Measurements from ENCODE around the gene CIB2. TPM values are rescaled to one million over a fixed set of nuclear protein-coding genes. Genes with fewer than 3 reads are reported as not detected.
A peak's percentile ranks its signal among the peaks of the same experiment; 100 is the strongest.

The CIB2 gene
- total and polyA plus RNA-seq, 2 donors (not counting 1 experiment from before 2014, with no cell fraction given) = 0.97 to 3.2 TPM

DNA sequence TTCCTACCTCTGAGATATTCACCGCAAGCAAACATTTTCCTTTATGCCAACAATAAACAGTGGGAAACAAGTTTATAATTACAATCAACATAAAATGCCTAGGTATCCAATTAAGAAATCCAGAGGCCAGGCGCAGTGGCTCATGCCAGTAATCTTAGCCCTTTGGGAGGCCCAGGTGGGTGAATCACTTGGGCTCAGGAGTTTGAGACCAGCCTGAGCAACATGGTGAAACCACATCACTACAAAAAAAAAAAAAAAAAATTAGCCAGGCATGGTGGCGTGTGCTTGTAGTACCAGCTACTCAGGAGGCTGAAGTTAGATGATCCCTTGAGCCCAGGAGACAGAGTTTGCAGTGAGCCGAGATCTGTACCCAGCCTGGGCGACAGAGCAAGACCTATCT is 71.0 kb downstream of the CIB2 start:
- Mint-ChIP-seq H3K27me3 (no peaks in the 10 kb centered on the region), H3K27ac (no peak overlapping the region), H3K9me3 (ENCODE audit: insufficient read depth) (no peaks in the 10 kb centered on the region), H3K4me3 (no peak overlapping the region), H3K4me1 (peaks cover 59% of the 10 kb centered on the region)
- ChIA-PET CTCF (interaction anchor here (2.0 to 5.0 kb wide), 3 partner anchors 9 to 48 kb away, joined by 5 to 19 read pairs (median 11); no protein-coding TSS in a partner anchor), POLR2A (no interaction called here)
- no peak for TF ChIP-seq EZH2 (IDR thresholded peaks at IDR 0.05; ENCODE audit: borderline replicate concordance, insufficient read depth, low read depth, low read length, poor library complexity, severe bottlenecking)
- TF ChIP-seq, protein P1, sequence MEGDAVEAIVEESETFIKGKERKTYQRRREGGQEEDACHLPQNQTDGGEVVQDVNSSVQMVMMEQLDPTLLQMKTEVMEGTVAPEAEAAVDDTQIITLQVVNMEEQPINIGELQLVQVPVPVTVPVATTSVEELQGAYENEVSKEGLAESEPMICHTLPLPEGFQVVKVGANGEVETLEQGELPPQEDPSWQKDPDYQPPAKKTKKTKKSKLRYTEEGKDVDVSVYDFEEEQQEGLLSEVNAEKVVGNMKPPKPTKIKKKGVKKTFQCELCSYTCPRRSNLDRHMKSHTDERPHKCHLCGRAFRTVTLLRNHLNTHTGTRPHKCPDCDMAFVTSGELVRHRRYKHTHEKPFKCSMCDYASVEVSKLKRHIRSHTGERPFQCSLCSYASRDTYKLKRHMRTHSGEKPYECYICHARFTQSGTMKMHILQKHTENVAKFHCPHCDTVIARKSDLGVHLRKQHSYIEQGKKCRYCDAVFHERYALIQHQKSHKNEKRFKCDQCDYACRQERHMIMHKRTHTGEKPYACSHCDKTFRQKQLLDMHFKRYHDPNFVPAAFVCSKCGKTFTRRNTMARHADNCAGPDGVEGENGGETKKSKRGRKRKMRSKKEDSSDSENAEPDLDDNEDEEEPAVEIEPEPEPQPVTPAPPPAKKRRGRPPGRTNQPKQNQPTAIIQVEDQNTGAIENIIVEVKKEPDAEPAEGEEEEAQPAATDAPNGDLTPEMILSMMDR (IDR thresholded peaks at IDR 0.05) = no peak
- Histone ChIP-seq H3K79me2 (ENCODE audit: control insufficient read depth, insufficient read depth, low read length) (peaks cover 79% of the 10 kb centered on the region), H3K9me3 (ENCODE audit: control extremely low read depth in 1 of 3, control insufficient read depth in 2 of 3, insufficient read depth in 1 of 3, low read length in 2 of 3) (no peaks in the 10 kb centered on the region), H3K27me3 (replicated peaks in 1 of 4; ENCODE audit: control extremely low read depth in 1 of 4, control insufficient read depth in 3 of 4, insufficient read depth in 4 of 4, low read length in 3 of 4) (peaks cover 0 to 8% (median 0%) of the 10 kb centered on the region in 4 experiments), H2AFZ (ENCODE audit: insufficient read depth, low read depth, low read length, poor library complexity, severe bottlenecking) (no peak overlapping the region), H3K9ac (ENCODE audit: low read length) (no peak overlapping the region), H3K4me2 (replicated peaks; ENCODE audit: low read depth, low read length, poor library complexity, severe bottlenecking) (no peak overlapping the region), H3K4me3 (ENCODE audit: control extremely low read depth in 1 of 5, extremely low read depth in 1 of 5, insufficient read depth in 1 of 5, low read depth in 2 of 5, low read length in 4 of 5) (no peak overlapping the region), H3K4me1 (ENCODE audit: control insufficient read depth in 2 of 2, insufficient read depth in 2 of 2, low read length in 2 of 2) (peaks cover 59 to 60% of the 10 kb centered on the region in 2 donors), H4K20me1 (ENCODE audit: control insufficient read depth, insufficient read depth, low read length, poor library complexity, severe bottlenecking) (peaks cover 8% of the 10 kb centered on the region), H3K27ac (ENCODE audit: low read length in 2 of 2) (no peak overlapping the region), H3K36me3 (replicated peaks in 1 of 2; ENCODE audit: control extremely low read depth in 1 of 2, control insufficient read depth in 1 of 2, extremely low read depth in 1 of 2, insufficient read depth in 2 of 2, low read length in 1 of 2) (no peaks in the 10 kb centered on the region)
- intact Hi-C loops (cut with micrococcal nuclease) = loop anchor here (5.0 kb wide), 1 partner anchor 43 kb away; no protein-coding TSS in a partner anchor
- ATAC-seq (ENCODE audit: low read depth) (no peak), DNase-seq (no peak)
- WGBS (ENCODE audit: insufficient coverage) = 72% methylated on average over 4 of the region's 5 CpGs

DNA sequence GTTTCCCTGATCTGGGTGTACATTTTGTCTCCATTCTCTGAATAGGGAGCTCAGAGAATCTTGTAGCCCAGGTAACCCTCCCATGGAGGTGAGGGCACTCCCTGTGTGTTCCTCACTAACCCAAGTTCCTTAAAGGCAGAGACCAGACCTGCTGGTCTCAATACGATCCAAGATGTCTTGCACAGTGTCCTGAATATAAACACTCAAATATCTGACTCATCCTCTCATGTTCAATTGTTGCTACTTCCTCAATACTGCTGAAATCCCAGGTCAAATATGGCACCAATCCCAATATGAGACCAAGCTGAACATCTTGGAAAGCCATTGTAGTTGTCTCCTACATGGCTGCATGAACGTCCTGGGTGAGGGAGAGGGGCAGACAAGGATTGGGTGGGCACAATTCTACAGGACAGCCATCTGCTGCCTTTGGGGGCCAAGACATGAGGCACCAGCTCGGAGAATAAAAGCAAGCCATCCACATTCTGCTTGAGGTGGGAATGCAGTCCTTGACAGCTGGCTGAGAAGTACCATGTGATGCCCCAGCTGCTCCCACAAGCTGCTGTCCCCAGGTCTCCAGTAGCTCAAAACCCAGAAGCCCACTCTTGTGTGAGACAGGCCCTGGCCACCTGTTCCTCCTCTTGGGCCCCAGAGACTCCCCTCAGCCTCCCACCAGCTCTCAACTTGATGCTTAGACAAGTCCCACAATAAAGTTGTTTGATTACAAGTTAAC is 72.0 kb downstream of the CIB2 start:
- ChIA-PET CTCF (interaction anchor here (0.7 to 5.0 kb wide), 5 partner anchors 9 to 99 kb away, joined by 3 to 19 read pairs (median 5); no protein-coding TSS in a partner anchor), POLR2A (interaction anchor here (0.9 kb wide), 1 partner anchor 13 kb away, joined by 3 read pairs; no protein-coding TSS in a partner anchor)
- Mint-ChIP-seq H3K27ac (peak overlapping the region; percentile 60), H3K27me3 (no peaks in the 10 kb centered on the region), H3K4me1 (peaks cover 63% of the 10 kb centered on the region), H3K9me3 (ENCODE audit: insufficient read depth) (no peaks in the 10 kb centered on the region), H3K4me3 (no peak overlapping the region)
- H3K27ac ChIP-seq (ENCODE audit: low read length in 2 of 2) = no peak overlapping the region
- TF ChIP-seq, protein P1 (IDR thresholded peaks at IDR 0.05) = no peak
- no peak for TF ChIP-seq EZH2 (IDR thresholded peaks at IDR 0.05; ENCODE audit: borderline replicate concordance, insufficient read depth, low read depth, low read length, poor library complexity, severe bottlenecking)
- H3K9me3 ChIP-seq (ENCODE audit: control extremely low read depth in 1 of 3, control insufficient read depth in 2 of 3, insufficient read depth in 1 of 3, low read length in 2 of 3) = no peaks in the 10 kb centered on the region
- peaks cover 54 to 55% of the 10 kb centered on the region in 2 donors for H3K4me1 ChIP-seq (ENCODE audit: control insufficient read depth in 2 of 2, insufficient read depth in 2 of 2, low read length in 2 of 2)
- WGBS (ENCODE audit: insufficient coverage) = 49% methylated on average over 3 of the region's 3 CpGs
- peaks cover 4% of the 10 kb centered on the region for H4K20me1 ChIP-seq (ENCODE audit: control insufficient read depth, insufficient read depth, low read length, poor library complexity, severe bottlenecking)
- no peak overlapping the region for H3K4me3 ChIP-seq (ENCODE audit: control extremely low read depth in 1 of 5, extremely low read depth in 1 of 5, insufficient read depth in 1 of 5, low read depth in 2 of 5, low read length in 4 of 5)
- peaks cover 0 to 8% (median 0%) of the 10 kb centered on the region in 4 experiments for H3K27me3 ChIP-seq (replicated peaks in 1 of 4; ENCODE audit: control extremely low read depth in 1 of 4, control insufficient read depth in 3 of 4, insufficient read depth in 4 of 4, low read length in 3 of 4)
- DNase-seq (no peak), ATAC-seq (ENCODE audit: low read depth) (no peak)
- H3K79me2 ChIP-seq (ENCODE audit: control insufficient read depth, insufficient read depth, low read length) = peaks cover 79% of the 10 kb centered on the region
- H3K9ac ChIP-seq (ENCODE audit: low read length) = no peak overlapping the region
- H3K36me3 ChIP-seq (replicated peaks in 1 of 2; ENCODE audit: control extremely low read depth in 1 of 2, control insufficient read depth in 1 of 2, extremely low read depth in 1 of 2, insufficient read depth in 2 of 2, low read length in 1 of 2) = no peaks in the 10 kb centered on the region
- no peak overlapping the region for H2AFZ ChIP-seq (ENCODE audit: insufficient read depth, low read depth, low read length, poor library complexity, severe bottlenecking)
- H3K4me2 ChIP-seq (replicated peaks; ENCODE audit: low read depth, low read length, poor library complexity, severe bottlenecking) = no peak overlapping the region
- intact Hi-C loops (cut with micrococcal nuclease) = loop anchor here (5.0 kb wide), 1 partner anchor 67 kb away; no protein-coding TSS in a partner anchor
